Heart left ventricle (tissue), 13 donors: ENCODE measurements around the gene JPH3.
"Not testable (repeated sequence)": the region's sequence is repeated elsewhere in the genome, so short reads cannot be mapped to it uniquely, and the experiment has no call there.

Experiments used
- POLR2A ChIP-seq, 2 donors: fragments of 450-650 bp; IDR thresholded peaks; one replicate each; pipeline ENCODE4 v1.6.1; 2017; ENCODE audit warnings: antibody characterized with exemption in 2 of 2, mild to moderate bottlenecking in 2 of 2, moderate library complexity in 2 of 2
- TF ChIP-seq, protein P1 (sequence below), 12 donors: fragments of 200-600 bp; sonication (generic) in 4 of 12; IDR thresholded peaks; one replicate each; pipeline versions ENCODE4 v1.5.0 to v1.8.0; 2018 to 2022; ENCODE audit warnings: antibody characterized with exemption in 12 of 12, mild to moderate bottlenecking in 5 of 12
- donor health status: ischemic (EF 13 %, LVEDD 7.1; RV severe dilation, severe dysfunction).
- donor health status: DM: no; HTN: yes; CAD: no.
- donor health status: DM: no; HTN: no; CAD: no.
- donor health status: ischemic (EF 25% LVEDD 6.9; RV normal size, moderate dysfunction).
- donor health status: ischemic (EF 25% LVEDD 5.7; RV mildly dilated, moderate dysfunction).
- donor health status: ischemic (EF 35%, LVEDD 5.7; RV mildly dilated, moderate dysfunction).
- donor health status: nonischemic (EF 11% LVEDD 7.7; RV severe dilation, severe dysfunction).
- donor health status: DM: yes; HTN: yes; CAD: no.
- donor health status: PGD.
- donor health status: ischemic (EF 29% LVEDD 5.4; RV normal size, mild dysfunction).
- donor health status: nonischemic (EF 23%, LVEDD 6.1; RV moderate dilation, normal function).

DNA sequence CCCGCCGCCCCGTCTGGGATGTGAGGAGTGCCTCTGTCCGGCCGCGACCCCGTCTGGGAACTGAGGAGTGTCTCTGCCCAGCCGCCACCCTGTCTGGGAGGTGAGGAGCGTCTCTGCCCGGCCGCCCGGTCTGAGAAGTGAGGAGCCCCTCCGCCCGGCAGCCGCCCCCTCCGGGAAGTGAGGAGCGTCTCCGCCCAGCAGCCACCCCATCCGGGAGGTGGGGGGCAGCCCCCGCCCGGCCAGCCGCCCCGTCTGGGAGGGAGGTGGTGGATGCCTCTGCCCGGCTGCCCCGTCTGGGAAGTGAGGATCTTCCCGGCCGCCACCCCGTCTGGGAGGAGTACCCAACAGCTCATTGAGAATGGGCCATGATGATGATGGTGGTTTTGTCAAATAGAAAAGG, 116.5 kb downstream of the JPH3 start:
- TF ChIP-seq, protein P1, sequence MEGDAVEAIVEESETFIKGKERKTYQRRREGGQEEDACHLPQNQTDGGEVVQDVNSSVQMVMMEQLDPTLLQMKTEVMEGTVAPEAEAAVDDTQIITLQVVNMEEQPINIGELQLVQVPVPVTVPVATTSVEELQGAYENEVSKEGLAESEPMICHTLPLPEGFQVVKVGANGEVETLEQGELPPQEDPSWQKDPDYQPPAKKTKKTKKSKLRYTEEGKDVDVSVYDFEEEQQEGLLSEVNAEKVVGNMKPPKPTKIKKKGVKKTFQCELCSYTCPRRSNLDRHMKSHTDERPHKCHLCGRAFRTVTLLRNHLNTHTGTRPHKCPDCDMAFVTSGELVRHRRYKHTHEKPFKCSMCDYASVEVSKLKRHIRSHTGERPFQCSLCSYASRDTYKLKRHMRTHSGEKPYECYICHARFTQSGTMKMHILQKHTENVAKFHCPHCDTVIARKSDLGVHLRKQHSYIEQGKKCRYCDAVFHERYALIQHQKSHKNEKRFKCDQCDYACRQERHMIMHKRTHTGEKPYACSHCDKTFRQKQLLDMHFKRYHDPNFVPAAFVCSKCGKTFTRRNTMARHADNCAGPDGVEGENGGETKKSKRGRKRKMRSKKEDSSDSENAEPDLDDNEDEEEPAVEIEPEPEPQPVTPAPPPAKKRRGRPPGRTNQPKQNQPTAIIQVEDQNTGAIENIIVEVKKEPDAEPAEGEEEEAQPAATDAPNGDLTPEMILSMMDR (IDR thresholded peaks at IDR 0.05): not testable (repeated sequence)
- TF ChIP-seq POLR2A (IDR thresholded peaks at IDR 0.05): not testable (repeated sequence)
